ENCODE data around the gene ROBO2. TPM values are rescaled to one million over a fixed set of nuclear protein-coding genes. Genes with fewer than 3 reads are reported as not detected.

The ROBO2 gene
- total RNA-seq, 2 experiments from 2014 or later: not detected

GRCh38 chr3:77421916-77422315 is 382.0 kb downstream of the ROBO2 start:
- DNase-seq: no peak
- intact Hi-C loops (cut with micrococcal nuclease): no loop called here
- CTCF ChIA-PET: no interaction called here
- Mint-ChIP-seq H3K27ac (no peak overlapping the region), H3K9me3 (peaks cover 8% of the 10 kb centered on the region), H3K36me3 (ENCODE audit: low read depth) (no peaks in the 10 kb centered on the region), H3K27me3 (ENCODE audit: low read depth) (no peaks in the 10 kb centered on the region), H3K4me3 (no peak overlapping the region), H3K4me1 (ENCODE audit: low read depth) (no peaks in the 10 kb centered on the region)

GRCh38 chr3:77426531-77426930 is 386.6 kb downstream of the ROBO2 start:
- CTCF ChIA-PET: interaction anchor here (0.6 kb wide), 1 partner anchor 855 kb away, joined by 3 read pairs; no protein-coding TSS in a partner anchor
- intact Hi-C loops (cut with micrococcal nuclease): no loop called here
- DNase-seq: no peak
- no peak overlapping the region for H3K27ac Mint-ChIP-seq
- H3K4me1 Mint-ChIP-seq (ENCODE audit: low read depth): no peaks in the 10 kb centered on the region
- H3K36me3 Mint-ChIP-seq (ENCODE audit: low read depth): no peaks in the 10 kb centered on the region
- H3K27me3 Mint-ChIP-seq (ENCODE audit: low read depth): no peaks in the 10 kb centered on the region
- H3K9me3 Mint-ChIP-seq: peaks cover 6% of the 10 kb centered on the region
- H3K4me3 Mint-ChIP-seq: no peak overlapping the region

- Mint-ChIP-seq H3K27me3 (ENCODE audit: low read depth) (no peaks in the 10 kb centered on the region), H3K4me3 (no peak overlapping the region), H3K27ac (no peak overlapping the region), H3K9me3 (peaks cover 6% of the 10 kb centered on the region), H3K36me3 (ENCODE audit: low read depth) (no peaks in the 10 kb centered on the region), H3K4me1 (ENCODE audit: low read depth) (no peaks in the 10 kb centered on the region)
- CTCF ChIA-PET: no interaction called here
- intact Hi-C loops (cut with micrococcal nuclease): no loop called here
- no peak for DNase-seq
Measured at GRCh38 chr3:77427528-77427927, 387.6 kb downstream of the ROBO2 start.

- intact Hi-C loops (cut with micrococcal nuclease): no loop called here
Measured at GRCh38 chr3:77436908-77437307, 397.0 kb downstream of the ROBO2 start.

GRCh38 chr3:77446084-77446483 is 406.2 kb downstream of the ROBO2 start:
- no peaks in the 10 kb centered on the region for H3K4me1 Mint-ChIP-seq (ENCODE audit: low read depth)
- H3K9me3 Mint-ChIP-seq: peaks cover 9% of the 10 kb centered on the region
- no peak overlapping the region for H3K4me3 Mint-ChIP-seq
- intact Hi-C loops (cut with micrococcal nuclease): no loop called here
- no peak for DNase-seq
- H3K36me3 Mint-ChIP-seq (ENCODE audit: low read depth): no peaks in the 10 kb centered on the region
- CTCF ChIA-PET: no interaction called here
- H3K27ac Mint-ChIP-seq: no peak overlapping the region
- no peaks in the 10 kb centered on the region for H3K27me3 Mint-ChIP-seq (ENCODE audit: low read depth)

More at GRCh38 chr3:77436908-77437307, 397.0 kb downstream of the ROBO2 start:
- Mint-ChIP-seq H3K4me1 (ENCODE audit: low read depth) (no peaks in the 10 kb centered on the region), H3K36me3 (ENCODE audit: low read depth) (no peaks in the 10 kb centered on the region), H3K27ac (no peak overlapping the region), H3K4me3 (no peak overlapping the region), H3K9me3 (peaks cover 1% of the 10 kb centered on the region), H3K27me3 (ENCODE audit: low read depth) (no peaks in the 10 kb centered on the region)
- DNase-seq: no peak
- CTCF ChIA-PET: no interaction called here

GRCh38 chr3:77446761-77447160 is 406.9 kb downstream of the ROBO2 start:
- intact Hi-C loops (cut with micrococcal nuclease): no loop called here
- H3K4me3 Mint-ChIP-seq: no peak overlapping the region
- CTCF ChIA-PET: no interaction called here

GRCh38 chr3:77449459-77450350 is 409.8 kb downstream of the ROBO2 start:
- no peak overlapping the region for H3K4me3 Mint-ChIP-seq
- no peak overlapping the region for H3K27ac Mint-ChIP-seq
- H3K9me3 Mint-ChIP-seq: peaks cover 8% of the 10 kb centered on the region
- DNase-seq: no peak
- no peaks in the 10 kb centered on the region for H3K27me3 Mint-ChIP-seq (ENCODE audit: low read depth)
- H3K36me3 Mint-ChIP-seq (ENCODE audit: low read depth): no peaks in the 10 kb centered on the region
- CTCF ChIA-PET: interaction anchor here (0.7 kb wide), 1 partner anchor 1288 kb away, joined by 3 read pairs; no protein-coding TSS in a partner anchor
- intact Hi-C loops (cut with micrococcal nuclease): no loop called here
- no peaks in the 10 kb centered on the region for H3K4me1 Mint-ChIP-seq (ENCODE audit: low read depth)

More at GRCh38 chr3:77446761-77447160, 406.9 kb downstream of the ROBO2 start:
- Mint-ChIP-seq H3K27me3 (ENCODE audit: low read depth) (no peaks in the 10 kb centered on the region), H3K27ac (no peak overlapping the region), H3K36me3 (ENCODE audit: low read depth) (no peaks in the 10 kb centered on the region), H3K9me3 (peaks cover 9% of the 10 kb centered on the region), H3K4me1 (ENCODE audit: low read depth) (no peaks in the 10 kb centered on the region)
- DNase-seq: no peak

GRCh38 chr3:77456431-77456830 is 416.5 kb downstream of the ROBO2 start:
- Mint-ChIP-seq H3K9me3 (peaks cover 11% of the 10 kb centered on the region), H3K4me3 (no peak overlapping the region), H3K36me3 (ENCODE audit: low read depth) (no peaks in the 10 kb centered on the region), H3K4me1 (ENCODE audit: low read depth) (no peaks in the 10 kb centered on the region), H3K27ac (no peak overlapping the region), H3K27me3 (ENCODE audit: low read depth) (no peaks in the 10 kb centered on the region)
- CTCF ChIA-PET: no interaction called here
- DNase-seq: no peak
- intact Hi-C loops (cut with micrococcal nuclease): no loop called here

GRCh38 chr3:77456906-77457305 is 417.0 kb downstream of the ROBO2 start:
- H3K4me3 Mint-ChIP-seq: no peak overlapping the region
- CTCF ChIA-PET: no interaction called here
- no peaks in the 10 kb centered on the region for H3K36me3 Mint-ChIP-seq (ENCODE audit: low read depth)
- intact Hi-C loops (cut with micrococcal nuclease): no loop called here
- peaks cover 11% of the 10 kb centered on the region for H3K9me3 Mint-ChIP-seq
- no peak for DNase-seq
- no peaks in the 10 kb centered on the region for H3K27me3 Mint-ChIP-seq (ENCODE audit: low read depth)
- H3K27ac Mint-ChIP-seq: no peak overlapping the region
- H3K4me1 Mint-ChIP-seq (ENCODE audit: low read depth): no peaks in the 10 kb centered on the region

GRCh38 chr3:77459926-77460325 is 420.0 kb downstream of the ROBO2 start:
- DNase-seq: no peak
- H3K27ac Mint-ChIP-seq: no peak overlapping the region
- no peaks in the 10 kb centered on the region for H3K4me1 Mint-ChIP-seq (ENCODE audit: low read depth)
- no peak overlapping the region for H3K4me3 Mint-ChIP-seq
- intact Hi-C loops (cut with micrococcal nuclease): no loop called here
- no peaks in the 10 kb centered on the region for H3K36me3 Mint-ChIP-seq (ENCODE audit: low read depth)
- no peaks in the 10 kb centered on the region for H3K27me3 Mint-ChIP-seq (ENCODE audit: low read depth)
- CTCF ChIA-PET: no interaction called here
- H3K9me3 Mint-ChIP-seq: peaks cover 11% of the 10 kb centered on the region

GRCh38 chr3:77460326-77460725 is 420.4 kb downstream of the ROBO2 start:
- no peak for DNase-seq
- Mint-ChIP-seq H3K36me3 (ENCODE audit: low read depth) (no peaks in the 10 kb centered on the region), H3K4me3 (no peak overlapping the region), H3K27ac (no peak overlapping the region), H3K4me1 (ENCODE audit: low read depth) (no peaks in the 10 kb centered on the region), H3K27me3 (ENCODE audit: low read depth) (no peaks in the 10 kb centered on the region), H3K9me3 (peaks cover 14% of the 10 kb centered on the region)
- intact Hi-C loops (cut with micrococcal nuclease): no loop called here
- CTCF ChIA-PET: no interaction called here

- H3K4me1 Mint-ChIP-seq (ENCODE audit: low read depth): no peaks in the 10 kb centered on the region
- H3K36me3 Mint-ChIP-seq (ENCODE audit: low read depth): no peaks in the 10 kb centered on the region
- H3K27ac Mint-ChIP-seq: no peak overlapping the region
- no peak for DNase-seq
- peaks cover 15% of the 10 kb centered on the region for H3K9me3 Mint-ChIP-seq
- CTCF ChIA-PET: no interaction called here
- no peak overlapping the region for H3K4me3 Mint-ChIP-seq
- intact Hi-C loops (cut with micrococcal nuclease): no loop called here
- no peaks in the 10 kb centered on the region for H3K27me3 Mint-ChIP-seq (ENCODE audit: low read depth)
Measured at GRCh38 chr3:77462951-77463350, 423.1 kb downstream of the ROBO2 start.

- CTCF ChIA-PET: no interaction called here
- Mint-ChIP-seq H3K36me3 (ENCODE audit: low read depth) (no peaks in the 10 kb centered on the region), H3K27ac (no peak overlapping the region), H3K4me3 (no peak overlapping the region), H3K27me3 (ENCODE audit: low read depth) (no peaks in the 10 kb centered on the region), H3K4me1 (ENCODE audit: low read depth) (no peaks in the 10 kb centered on the region), H3K9me3 (peaks cover 15% of the 10 kb centered on the region)
- no peak for DNase-seq
- intact Hi-C loops (cut with micrococcal nuclease): no loop called here
Measured at GRCh38 chr3:77464111-77464688, 424.3 kb downstream of the ROBO2 start.
